LoVo (cell line): ENCODE data around the gene ZPBP2.
"Not testable (repeated sequence)": the region's sequence is repeated elsewhere in the genome, so short reads cannot be mapped to it uniquely, and the experiment has no call there.

ENCODE experiments used
- DNase-seq: peaks from one replicate; pipeline ENCODE4 v3.0.0-alpha.2; 2016; ENCODE audit warnings: low spot score

The ZPBP2 gene, protein sequence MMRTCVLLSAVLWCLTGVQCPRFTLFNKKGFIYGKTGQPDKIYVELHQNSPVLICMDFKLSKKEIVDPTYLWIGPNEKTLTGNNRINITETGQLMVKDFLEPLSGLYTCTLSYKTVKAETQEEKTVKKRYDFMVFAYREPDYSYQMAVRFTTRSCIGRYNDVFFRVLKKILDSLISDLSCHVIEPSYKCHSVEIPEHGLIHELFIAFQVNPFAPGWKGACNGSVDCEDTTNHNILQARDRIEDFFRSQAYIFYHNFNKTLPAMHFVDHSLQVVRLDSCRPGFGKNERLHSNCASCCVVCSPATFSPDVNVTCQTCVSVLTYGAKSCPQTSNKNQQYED

DNA sequence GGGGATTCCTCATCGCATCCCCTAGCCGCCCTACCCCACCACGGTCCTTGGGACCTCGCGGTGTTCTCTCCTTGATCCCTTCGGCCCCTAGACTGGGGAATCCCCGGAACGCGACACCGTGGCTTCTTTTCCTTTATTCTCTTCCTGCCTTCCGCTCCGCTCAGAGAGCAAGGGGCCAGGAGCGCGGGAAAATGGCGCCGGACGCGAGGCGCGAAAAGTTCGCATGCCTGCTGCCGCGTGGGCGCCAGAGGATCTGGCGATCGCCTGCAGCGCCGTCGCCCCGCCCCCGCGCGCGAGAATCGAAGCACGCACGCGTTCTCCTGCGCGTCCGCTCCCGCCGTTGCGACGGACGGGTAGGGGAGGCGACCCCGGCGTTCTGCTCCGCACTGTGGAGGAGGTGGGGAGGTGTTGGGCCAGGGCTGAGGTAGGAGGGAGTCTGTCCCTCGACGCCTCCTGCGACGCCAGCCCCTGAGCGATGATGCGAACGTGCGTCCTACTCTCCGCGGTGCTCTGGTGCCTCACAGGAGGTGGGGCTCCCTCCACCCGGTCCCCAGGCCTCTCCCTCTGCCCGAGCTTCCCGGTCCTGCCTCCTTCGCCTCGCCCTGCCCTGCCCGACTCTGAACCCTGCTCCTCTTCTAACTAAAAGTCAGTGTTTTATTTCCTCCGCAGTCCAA, at the start of gene ZPBP2:
Gene ZPBP2, plus strand, starts transcription at position 323 of the 674 bp plus-strand sequence. Its CDS starts 153 bp downstream, at position 476.
- no peak for DNase-seq

DNA sequence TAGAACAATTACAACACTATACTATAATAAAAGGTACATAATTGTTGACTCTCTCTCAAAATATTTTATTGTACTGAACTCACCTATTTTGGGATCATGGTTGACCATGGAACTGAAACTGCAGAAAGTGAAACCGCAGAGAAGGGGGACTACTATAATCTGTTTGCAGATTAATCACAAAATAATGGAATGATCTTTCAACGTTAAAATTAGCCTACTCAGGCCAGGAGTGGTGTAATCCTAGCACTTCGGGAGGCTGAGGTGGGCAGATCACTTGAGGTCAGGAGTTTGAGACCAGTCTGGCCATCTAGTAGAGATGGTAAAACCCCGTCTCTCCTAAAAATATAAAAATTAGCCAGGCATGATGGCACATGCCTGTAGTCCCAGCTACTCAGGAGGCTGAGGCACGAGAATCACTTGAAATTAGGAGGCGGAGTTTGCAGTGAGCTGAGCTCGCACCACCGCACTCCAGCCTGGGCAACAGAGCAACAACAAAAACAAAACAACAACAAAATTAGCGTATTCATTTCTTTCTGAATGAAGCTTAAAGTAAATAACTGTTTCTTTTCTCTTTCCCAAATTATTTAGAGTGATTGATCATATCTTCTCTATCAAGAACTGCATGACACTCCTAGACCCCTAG, 49.5 kb upstream of the ZPBP2 start:
- no peak for DNase-seq

DNA sequence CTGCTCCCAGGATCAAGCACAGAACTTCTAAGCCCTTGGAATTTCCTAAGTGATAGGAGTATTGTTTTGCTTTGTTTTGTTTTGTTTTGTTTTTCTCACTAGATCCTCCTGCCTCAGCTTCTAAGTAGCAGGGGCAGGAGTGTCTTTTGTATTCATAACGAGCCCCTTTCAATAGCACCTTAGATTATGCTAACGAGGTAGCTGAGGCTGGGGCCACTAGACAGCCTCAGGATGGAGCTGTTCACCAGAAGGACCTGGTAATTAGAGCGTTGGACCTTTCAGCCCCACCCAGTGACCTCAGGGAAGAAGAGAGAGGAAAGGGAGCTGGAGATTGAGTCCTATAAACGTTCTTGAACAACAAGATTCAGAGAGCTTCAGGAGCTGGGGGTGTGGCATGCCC, 47.5 kb upstream of the ZPBP2 start:
- no peak for DNase-seq

DNA sequence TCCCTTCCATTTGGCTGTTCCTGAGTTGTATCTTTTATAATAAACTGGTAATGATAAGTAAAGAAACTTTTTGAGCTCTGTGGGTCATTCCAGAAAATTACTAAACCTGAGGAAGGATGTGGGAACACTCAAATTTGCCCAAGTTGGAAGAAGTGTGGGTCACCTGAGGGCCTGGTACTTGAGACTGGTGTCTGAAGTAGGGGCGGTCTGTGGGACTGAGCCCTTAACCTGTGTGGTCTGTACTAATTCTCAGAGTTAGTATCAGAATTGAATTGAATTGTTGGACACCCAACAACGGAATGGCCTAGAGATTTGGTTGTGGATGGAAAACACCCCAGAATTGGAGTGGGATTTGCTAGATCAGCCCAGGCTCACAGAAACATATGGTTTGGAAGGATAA, 47.0 kb upstream of the ZPBP2 start:
- no peak for DNase-seq

DNA sequence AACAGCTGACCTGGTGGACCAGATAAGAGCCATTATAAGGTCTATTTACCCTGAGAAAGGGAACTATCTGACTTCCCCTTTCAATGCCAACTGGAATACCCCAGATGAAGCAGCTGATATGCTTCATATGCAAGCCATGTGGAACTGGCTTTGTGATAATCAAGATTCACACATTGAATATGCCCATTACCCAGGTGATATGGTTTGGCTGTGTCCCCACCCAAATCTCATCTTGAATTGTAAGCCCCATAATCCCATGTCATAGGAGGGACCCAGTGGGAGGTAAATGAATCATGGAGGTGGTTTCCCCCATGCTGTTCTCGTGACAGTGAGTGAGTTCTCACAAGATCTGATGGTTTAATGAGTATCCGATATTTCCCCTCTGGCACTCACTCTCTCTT, 46.0 kb upstream of the ZPBP2 start:
- no peak for DNase-seq

DNA sequence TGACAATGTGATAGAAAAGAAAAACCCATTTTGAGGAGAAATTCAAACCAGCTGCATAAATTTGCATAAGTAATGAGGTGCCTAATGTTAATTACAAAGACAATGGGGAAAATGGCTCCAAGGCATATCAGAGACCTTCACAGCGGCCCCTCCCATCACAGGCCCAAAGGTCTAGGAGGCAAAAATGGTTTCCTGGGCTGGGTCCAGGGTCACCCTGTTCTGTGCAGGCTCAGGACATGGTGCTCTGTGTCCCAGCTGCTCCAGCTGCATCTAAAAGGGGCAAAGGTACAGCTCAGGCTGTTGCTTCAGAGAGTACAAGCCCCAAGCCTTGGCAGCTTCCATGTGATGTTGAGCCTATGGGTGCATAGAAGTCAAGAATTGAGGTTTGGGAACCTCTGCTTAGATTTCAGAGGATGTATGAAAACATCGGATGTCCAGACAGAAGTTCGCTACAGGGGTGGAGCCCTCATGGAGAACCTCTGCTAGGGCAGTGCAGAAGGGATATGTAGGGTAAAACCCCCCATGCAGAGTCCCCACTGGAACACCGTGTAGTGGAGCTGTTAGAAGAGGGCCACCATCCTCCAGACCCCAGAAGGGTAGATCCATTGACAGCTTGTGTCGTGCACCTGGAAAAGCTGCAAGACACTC, 44.5 kb upstream of the ZPBP2 start:
- no peak for DNase-seq

DNA sequence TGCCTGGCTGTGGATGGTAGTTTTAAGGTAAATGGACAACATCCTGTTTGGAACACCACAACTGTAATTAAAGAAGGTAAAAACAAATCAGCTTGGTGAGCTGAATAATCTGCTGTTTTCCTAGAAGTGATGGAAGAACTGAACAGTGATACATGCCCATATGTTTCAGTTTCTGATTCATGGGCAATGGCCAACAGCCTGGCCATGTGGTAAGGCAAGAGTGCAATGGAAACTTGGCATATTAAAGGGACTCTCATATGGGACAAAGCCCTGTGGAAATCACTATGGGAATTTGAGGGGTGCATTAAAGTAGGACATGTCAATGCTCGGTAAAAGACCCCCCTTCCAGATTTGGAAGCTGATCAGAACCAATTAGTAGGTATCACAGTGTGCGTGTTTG, 41.7 kb upstream of the ZPBP2 start:
- no peak for DNase-seq

DNA sequence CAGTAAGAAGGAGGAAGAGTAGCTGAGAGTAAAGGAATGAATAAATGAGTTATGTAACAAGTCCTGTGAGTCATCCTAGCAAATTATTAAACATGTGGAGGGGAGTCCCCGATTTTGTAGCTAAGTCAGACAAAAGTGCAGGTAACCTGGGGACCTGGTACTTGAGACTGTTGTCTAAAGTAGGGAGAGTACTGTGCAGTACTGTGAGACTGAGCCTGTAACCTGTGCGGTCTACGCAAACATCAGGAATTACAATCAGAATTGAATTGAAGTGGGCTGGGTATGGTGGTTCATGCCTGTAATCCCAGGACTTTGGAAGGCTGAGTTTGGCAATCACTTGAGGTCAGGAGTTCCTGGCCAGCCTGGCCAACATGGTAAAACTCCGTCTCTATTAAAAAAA, 39.6 kb upstream of the ZPBP2 start:
- DNase-seq = no peak

DNA sequence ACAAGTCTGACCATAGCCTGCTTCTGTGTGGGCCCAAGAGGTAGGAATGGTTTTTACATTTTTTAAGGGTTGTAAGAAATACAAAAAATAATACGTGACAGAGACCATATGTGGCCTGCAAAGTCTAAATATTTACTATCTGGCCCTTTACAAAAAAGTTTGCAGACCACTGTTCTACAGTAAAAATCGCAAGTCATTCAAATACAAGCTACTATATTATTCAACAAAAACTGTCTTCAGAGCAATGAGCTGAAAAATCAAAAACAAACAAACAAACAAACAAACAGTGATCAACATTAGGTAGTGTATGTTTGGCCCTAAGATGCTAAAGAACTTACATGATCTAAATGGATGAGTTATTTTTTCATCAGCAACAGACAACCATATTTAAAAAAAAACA, 36.4 kb upstream of the ZPBP2 start:
- DNase-seq = no peak

DNA sequence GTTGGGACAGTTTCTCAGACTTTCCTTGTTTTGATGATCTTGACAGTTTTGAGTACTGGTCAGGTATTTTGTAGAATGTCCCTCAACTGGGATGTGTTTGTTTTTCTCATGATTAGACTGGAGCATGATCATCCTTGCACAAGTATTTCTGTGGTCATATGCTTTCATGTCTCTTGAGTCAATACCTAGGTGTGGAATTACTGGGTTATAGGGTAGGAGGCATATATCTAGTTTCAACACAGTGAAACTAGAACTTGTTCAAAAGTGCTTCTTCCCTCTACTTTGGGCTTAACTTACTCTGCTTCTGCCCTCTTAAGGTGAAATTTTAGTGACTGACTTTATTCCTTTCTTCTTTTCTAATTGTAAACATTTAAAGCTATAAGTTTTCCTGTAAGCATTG, 34.0 kb upstream of the ZPBP2 start:
- DNase-seq = no peak

DNA sequence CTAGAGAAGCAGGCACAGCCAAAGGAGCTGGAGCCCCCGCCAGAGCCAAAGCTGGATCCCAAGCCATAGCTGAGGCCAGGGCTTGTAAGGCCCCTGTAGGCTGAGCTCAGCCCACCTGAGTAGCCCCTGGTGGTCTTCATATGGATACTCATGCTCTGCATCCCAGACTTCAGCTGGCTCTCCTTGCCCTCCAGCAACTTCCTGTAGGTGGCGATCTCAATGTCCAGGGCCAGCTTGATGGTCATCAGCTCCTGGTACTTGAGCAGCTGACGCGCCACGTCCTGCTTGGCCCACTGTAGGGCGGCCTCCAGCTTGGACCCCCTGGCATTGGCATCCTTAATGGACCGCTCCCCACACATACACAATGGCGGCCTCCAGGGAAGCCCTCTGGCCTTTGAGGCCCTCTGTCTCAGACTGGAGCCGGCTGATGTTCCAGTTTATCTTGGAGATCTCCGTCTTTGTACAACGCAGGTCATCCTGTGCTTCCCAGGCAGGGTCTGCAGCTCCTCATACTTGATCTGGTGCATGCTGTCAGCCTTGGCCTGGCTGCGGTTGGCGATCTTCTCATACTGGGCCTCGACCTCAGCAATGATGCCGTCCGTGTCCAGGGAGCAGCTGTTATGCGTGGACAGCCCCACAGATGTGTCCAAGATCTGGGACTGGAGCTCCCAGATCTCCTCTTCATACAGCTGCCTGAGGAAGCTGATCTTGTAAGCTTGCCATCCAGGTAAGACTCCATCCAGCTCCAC, 32.8 kb upstream of the ZPBP2 start:
- DNase-seq = no peak

DNA sequence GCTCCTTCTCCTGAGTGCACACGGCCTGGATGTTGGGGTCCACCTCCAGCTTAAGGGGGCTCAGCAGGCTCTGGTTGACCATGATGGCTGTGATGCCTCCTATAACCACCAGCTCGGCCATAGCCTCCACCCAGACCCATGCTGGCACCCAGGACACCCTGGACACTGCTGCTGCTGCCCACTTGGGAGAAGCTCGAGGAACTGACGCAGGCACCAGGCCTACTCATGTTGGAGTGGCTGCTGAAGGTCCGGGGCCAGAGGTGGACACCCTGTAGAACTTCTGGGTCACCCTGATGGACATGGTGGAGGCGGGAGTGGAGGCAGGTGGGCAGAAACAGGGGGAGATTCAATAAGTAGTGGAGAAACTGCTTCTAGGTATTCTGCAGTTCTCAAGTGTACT, 31.9 kb upstream of the ZPBP2 start:
- no peak for DNase-seq

DNA sequence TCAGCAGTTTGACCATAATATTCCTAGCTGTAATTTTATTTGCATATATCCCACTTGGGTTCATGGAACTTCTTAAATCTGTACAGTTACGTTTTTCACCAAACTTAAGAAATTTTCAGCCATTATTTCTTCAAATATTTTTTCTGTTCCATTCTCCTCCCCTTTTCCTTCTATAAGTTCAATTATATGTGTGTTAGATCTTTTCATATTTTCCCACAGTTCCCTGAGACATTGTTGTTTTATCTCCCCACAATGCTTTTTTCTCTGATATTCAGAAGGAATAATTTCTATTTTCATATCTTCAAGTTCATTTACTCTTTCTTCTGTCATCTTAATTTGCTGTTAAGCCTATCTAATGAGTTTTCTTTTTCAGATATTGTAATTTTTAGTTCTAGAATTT, 29.9 kb upstream of the ZPBP2 start:
- no peak for DNase-seq

DNA sequence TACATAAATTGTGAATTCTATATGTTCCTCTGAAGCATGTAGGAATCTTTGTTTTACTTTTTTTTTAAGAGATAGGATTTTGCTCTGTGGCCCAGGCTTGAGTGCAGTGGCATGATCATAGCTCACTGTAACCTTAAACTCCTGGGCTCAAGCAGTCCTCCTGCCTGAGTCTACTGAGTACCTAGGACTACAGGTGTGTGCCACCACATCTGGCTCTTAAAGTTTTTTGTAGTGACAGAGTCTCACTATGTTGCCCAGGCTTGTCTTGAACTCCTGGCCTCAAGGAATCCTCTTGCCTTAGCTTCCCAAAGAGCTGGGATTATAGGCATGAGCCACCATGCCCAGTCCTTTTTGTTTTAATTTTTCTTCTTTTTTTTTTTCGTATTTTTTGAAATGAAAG, 29.2 kb upstream of the ZPBP2 start:
- no peak for DNase-seq

DNA sequence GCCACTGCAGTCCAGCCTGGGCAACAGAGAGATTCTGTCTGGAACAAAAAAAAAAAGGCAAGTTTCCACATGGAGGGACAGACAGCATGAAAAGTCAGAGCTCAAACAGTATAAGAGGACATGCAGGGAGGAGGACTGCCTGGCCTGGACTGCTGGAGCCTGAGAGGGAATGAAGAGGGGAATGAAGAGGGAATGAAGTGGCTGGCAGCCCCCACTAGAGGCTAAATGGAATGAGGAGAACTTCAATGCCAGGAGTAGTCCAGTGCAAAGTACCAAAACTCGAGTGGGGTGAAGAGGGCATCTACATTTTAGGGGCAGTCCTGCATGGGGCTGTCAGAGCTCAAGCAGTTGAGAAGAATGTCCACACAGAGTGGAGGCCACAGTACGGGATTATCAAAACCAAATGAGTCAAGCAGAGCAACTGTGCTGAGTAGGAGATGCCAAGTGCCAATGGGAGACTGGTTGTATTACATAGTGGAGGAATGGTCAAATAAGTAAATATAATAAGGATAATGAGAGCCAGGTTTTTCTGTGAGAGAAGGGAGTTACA, 26.8 kb upstream of the ZPBP2 start:
- DNase-seq = no peak

DNA sequence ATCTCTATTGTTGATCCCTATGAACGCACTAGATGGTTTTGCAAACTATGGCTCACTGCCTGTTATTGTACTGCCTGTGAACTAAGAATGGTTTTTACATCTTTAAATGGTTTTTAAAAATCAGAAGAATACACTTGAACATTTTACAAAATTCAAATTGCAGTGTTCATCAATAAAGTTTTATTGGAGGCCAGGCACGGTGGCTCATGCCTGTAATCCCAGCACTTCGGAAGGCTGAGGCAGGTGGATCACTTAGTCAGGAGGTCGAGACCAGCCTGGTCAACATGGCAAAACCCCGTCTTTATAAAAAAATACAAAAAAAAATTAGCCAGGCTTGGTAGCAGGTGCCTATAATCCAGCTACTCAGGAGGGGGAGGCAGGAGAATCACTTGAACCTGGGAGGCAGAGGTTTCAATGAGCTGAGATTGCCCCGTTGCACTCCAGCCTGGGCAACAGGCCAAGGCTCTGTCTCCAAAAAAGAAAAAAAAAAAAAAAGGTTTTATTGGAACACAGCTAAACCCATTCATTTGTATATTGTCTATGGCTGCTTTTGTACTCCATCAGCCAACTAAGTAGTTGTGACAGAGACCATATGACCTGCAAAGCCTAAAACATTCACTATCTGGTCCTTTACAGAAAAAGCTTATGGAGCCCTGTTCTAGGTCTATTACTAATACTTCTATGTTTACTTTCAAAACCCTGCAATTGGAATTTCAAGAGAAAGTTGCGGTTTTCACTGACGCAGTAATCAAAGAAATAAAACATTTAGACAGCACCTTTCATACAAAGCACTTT, 22.8 kb upstream of the ZPBP2 start:
- no peak for DNase-seq

DNA sequence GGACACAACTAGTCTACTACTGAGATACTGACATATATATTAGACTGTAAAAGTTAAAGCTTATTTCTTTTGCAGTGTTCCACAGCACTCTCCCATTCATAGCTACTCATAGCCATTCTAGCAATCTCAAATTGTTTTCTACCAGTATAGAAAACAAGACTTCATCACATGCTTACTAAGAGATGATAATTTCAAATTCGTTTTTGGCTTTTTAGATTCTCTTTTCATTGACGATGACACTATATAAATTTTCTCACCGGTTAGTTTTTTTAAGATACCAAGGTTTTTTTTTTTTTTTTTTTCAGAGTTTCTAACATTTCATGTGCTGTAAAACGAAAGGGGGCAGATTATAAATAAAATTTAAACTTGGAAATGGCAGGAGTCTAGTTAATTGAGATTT, 21.8 kb upstream of the ZPBP2 start:
- DNase-seq = no peak

DNA sequence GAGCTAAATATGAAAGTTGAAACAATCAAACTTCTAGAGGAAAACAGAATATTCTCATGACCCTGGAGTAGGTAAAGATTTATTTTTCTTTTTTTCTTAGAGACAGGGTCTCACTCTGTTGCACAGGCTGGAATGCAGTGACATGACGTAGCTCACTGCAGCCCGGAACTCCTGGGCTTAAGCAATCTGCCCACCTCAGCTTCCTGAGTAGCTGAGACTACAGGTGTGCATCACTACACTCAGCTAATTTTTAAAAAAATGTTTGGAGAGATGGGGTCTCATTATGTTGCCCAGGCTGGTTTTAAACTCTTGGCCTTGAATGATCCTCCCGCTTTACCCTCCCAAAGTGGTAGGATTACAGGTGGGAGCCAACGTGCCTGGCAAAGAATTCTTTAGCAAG, 19.4 kb upstream of the ZPBP2 start:
- DNase-seq = no peak

DNA sequence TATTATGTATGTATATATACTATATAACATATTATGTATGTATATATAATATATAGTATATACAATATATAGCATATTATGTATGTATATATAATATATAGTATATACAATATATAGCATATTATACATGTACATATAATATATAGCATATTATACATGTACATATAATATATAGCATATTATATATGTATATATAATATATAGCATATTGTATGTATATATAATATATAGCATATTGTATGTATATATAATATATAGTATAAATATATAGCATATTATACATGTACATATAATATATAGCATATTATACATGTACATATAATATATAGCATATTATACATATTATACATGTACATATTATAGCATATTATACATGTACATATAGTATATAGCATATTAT, 17.8 kb upstream of the ZPBP2 start:
- DNase-seq = not testable (repeated sequence)

DNA sequence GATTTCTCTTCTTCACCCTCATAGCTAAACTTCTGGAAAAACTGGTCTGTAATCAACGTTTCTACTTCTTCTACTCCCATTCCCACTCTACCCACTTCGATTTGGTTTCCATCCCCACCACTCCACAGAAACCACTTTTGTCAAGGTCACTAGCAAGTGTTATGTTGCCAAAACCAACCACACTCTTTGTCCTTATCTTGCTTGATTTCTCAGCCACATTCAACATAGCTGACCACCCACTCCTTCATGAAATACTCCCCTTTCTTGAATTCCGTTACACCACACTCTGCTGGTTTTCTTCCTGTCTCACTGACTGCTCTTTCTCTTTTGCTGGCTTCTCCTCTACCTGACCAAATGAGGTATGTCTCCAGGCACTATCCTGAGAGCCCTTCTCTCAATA, 15.8 kb upstream of the ZPBP2 start:
- DNase-seq = no peak

DNA sequence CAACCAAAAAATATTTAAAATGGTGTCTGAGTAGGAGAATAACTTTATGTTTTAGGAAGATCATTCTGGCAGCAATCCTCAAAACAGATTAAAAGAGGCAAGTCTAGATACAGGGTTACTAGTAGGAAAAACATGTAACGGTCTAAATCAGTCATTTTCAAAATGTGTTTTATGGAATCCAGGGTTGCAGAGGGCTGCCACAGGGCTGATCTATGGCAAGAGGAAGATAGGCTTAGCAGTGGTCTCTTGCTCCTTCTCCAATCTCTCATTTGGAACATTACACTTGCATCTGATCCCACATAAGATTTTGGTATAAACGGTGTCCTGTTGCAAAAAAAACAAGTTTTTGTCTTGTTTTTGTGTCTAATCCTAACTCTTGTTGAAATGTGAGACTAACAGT, 13.1 kb upstream of the ZPBP2 start:
- DNase-seq = no peak
